ENCODE data around the gene CD3E.

CD3E gene

DNA sequence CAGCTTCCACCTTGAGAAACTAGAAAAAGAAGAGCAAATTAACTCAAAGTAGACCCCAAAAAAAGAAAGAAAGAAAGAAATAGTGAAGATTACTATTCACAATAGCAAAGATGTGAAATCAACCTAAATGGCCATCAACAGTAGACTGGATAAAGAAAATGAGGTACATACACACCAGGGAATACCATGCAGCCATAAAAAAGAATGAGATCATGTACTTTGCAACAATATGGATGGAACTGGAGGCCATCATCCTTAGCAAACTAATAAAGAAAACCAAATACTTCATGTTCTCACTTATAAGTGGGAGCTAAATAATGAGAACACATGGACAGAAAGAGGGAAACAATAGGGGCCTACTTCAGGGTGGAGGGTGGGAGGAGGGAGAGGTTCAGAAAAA is 24.2 kb downstream of the CD3E start:
- DNase-seq = no peak

DNA sequence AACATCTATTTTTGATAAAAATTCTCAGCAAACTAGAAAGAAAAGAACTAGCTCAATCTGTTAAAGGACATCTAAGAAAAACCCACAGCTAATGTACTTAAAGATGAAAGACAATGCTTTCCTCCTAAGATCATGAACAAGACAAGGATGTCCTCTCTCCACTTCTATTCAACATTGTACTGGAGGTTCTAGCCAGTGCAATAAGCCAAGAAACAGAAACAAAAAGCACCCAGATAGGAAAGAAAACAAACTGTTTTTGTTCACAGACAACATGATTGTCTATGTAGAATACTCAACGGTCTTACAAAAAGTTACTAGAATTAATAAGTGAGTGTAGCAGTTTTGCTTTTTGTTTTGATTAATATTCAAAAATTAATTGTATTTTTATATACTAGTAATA is 30.2 kb downstream of the CD3E start:
- no peak for DNase-seq

DNA sequence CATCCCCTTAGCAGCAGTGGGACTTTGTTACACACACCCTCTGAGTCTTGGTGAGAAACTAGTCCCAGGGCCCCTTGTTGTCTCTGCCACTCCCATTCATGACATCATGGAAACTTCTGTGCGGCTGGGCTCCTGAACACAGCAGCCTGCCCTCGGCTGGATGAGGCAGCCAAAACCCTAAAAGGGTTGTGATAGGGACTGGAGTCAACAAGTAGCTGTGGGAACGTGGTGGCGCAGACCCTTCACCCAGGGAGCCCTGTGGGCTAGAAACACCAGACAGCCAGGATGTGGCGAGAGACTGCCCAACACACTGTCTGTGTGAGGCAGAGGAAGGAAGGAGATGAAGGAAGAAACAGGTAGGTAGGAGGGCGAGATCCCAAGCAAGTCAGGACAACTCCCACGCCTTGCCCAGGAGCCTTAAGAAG is 34.1 kb downstream of the CD3E start:
- no peak for DNase-seq

DNA sequence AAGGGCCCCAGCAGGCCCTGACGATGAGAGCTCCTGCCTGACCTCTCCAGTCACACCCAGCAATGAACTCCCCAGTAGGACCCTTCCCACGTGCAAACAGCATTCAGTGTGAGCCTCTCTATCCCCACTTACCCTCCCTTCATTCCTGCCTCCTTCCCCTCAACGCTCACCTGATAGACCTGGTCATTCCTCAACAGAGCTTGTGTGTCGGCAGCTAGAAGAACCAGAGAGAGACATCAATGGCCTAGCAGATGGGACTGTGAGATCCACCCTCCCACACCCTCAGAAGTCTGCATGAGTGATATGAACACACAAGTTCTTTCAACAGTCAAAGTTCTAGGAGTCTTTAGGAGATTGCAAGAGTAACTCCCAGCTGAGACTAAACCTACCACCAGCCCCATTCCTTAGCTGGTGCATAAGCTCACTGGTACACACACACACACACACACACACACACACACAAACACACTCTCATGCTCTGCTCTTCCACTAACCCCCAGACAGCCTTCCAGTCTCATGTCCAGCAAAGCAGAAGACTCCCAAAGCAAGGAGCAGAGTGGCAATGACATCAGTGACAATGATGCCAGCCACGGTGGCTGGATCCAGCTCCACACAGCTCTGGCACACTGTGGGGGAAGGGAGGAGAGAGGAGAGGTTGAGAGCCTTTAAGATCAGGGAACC is 34.9 kb downstream of the CD3E start:
- DNase-seq = no peak

DNA sequence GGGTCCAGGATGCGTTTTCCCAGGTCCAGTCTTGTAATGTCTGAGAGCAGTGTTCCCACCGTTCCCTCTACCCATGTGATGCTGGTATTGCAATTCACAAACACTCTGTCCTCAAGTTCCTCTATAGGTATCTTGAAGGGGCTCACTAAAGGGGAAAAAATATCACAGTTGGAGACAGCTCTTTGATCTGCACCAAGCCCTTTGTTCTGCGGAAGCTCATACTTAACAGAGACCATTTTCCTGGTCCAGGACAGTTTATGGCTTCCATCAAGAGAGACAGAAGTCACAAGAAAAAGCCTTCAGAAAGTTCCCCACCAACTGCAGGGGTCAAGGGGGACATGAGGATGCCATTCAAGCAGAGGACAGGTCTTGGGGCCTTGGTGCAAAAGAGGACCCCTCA is 35.9 kb downstream of the CD3E start:
- no peak for DNase-seq

DNA sequence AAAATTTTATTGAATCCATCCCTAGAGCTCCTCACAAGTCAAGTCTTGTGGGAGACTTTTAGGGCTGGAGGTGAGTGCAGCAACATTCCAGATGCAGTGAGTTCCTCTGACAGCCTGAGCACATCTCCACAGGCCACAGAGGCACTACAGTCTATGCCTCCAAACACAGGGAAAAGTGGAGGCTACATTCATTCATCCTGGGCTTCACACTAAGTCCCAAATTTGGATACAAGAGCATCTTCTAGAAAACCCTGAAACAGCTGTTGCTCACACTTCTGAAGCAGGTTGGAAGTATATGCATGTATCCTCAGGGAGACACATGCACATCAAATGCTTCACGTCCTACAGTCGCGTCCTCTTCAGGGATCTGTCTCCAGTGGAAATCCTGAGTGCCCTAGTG is 36.7 kb downstream of the CD3E start:
- DNase-seq = no peak

DNA sequence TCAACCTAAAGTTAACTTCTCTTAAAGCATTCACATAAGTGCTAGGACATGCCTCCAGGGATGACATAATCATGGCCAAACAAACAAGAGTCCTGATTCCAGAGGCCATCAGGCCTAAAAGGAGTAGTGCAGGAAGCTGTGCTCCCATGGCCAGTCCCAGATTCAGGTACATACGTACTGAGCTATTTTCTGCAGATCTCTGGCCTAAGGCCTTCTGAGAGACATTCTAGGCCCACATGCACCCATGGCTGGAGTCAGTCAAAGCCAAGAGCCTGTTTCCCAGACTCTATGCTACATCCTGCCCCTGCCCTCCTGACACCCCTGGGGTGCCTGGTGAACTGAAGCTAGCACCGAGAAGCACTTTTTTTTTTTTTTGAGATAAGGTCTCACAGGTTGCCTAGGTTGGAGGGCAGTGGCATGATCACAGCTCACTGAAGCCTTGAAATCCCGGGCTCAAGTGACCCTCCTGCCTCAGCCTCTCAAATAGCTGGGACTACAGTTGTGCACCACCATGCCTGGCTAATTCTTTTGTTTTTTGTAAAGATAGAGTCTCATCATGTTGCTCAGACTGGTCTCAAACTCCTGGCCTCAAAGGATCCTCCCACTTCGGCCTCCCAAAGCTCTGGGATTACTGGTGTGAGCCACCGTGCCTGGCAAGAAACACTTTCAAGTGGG is 37.4 kb downstream of the CD3E start:
- DNase-seq = no peak

DNA sequence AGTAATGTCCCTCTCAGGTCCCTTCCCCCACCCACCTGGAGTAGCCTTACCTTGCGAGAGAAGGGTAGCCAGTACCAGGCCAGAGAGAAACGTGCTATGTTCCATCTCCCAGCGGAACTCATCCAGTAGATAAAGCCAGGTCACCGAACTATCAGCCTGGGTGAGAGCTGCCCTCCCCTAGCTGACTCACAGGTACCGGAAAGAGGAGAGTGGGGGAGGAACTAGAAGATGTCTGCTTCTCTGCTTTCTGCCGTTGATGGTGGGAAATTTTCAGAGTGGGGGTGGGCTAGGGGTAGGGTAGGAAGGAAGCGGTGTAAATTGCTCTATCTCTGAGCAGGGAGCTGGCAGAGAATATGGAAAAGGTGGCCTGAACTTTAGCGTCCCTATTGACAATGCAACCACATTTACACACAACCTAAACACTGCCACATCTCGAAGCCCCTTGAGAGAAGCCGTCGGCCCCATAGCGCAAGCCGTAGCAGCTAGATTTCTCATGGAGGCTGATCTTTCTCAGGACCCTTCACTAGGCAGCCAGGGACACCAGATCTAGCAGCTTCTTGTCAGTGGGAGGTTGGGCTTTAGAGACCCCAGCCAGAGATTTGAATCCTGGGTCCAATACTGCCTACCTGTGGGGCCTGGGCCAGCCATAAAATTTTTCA is 38.1 kb downstream of the CD3E start, which contains the start of gene CD3D:
Gene CD3D (minus strand): TSS at position 203 of the 659 bp plus-strand sequence. CDS start 98 bp downstream, at position 105.
- no peak for DNase-seq

DNA sequence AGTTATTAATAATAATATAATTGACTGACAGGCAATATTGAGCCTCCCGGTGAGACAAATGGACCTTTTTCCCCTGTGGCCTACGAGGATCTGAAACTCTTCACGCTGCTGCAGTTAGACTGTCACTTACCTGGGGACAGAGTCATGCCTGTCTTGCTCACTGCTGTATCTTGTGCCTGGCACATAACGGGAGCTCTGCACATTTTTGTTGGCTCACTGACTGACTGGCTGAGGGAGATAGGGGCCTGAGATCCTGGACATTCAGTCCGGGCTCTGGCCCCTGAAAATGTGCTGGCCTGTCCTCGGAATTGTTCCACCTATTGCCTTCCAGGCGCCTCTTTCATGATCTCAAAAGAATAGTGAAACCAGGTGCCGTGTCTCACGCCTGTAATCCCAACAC is 38.7 kb downstream of the CD3E start:
- no peak for DNase-seq

DNA sequence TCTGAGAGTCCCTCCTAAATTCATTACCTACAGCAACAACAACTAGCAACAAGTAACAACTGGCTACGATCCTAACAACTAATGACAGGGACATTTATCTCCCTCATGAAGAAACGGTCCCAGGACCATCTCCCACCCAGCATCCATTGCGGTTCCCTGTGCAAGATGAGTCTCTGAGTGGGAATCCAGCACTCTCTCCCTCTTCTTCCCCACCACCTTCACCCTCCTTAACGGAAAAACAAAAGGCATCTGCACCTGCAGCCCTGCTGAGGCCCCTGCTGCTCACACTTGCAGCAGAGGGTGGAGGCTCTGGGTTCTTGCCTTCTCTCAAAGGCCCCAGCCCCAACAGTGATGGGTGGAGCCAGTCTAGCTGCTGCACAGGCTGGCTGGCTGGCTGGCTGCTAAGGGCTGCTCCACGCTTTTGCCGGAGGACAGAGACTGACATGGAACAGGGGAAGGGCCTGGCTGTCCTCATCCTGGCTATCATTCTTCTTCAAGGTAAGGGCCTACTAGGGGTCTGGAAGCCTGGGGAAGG is 39.5 kb downstream of the CD3E start, which contains the start of gene CD3G:
Gene CD3G (plus strand): TSS at position 364 of the 535 bp plus-strand sequence. CDS start 80 bp downstream, at position 444.
- peak; percentile 32 for DNase-seq

DNA sequence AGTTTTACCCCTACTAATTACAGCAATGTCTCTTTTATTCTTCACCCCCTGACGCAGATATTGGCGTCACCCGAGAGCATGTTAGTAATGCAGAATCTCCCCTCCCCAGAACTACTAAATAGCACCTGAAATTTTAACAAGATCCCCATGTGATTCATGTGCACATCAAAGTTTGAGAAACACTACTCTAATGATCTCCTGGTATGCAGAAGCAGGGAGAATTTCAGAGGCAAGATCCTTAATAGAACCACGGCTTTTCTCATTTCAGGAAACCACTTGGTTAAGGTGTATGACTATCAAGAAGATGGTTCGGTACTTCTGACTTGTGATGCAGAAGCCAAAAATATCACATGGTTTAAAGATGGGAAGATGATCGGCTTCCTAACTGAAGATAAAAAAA is 44.9 kb downstream of the CD3E start:
- no peak for DNase-seq

DNA sequence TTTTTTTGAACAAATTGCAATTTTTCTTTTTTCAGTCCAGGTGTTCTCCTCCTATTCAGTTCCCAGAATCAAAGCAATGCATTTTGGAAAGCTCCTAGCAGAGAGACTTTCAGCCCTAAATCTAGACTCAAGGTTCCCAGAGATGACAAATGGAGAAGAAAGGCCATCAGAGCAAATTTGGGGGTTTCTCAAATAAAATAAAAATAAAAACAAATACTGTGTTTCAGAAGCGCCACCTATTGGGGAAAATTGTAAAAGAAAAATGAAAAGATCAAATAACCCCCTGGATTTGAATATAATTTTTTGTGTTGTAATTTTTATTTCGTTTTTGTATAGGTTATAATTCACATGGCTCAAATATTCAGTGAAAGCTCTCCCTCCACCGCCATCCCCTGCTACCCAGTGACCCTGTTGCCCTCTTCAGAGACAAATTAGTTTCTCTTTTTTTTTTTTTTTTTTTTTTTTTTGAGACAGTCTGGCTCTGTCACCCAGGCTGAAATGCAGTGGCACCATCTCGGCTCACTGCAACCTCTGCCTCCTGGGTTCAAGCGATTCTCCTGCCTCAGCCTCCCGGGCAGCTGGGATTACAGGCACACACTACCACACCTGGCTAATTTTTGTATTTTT is 48.7 kb downstream of the CD3E start:
- DNase-seq = no peak

DNA sequence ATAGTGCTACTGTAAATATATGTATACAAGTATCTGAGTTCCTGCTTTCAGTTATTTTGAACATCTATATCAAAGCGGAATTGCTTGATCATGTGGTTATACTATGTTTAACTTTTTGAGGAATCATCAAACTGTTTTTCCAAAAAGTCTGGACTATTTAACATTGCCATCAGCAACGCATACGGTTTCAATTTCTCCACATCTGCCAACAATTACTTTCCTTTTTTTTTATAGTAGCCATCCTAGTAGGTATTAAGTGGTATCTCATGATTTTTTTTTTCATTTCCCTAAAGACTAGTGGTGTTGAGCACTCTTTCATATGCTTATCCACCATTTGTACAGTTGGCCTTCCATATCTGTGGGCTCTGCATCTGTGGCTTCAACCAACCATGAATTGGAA is 53.5 kb downstream of the CD3E start:
- DNase-seq = no peak

DNA sequence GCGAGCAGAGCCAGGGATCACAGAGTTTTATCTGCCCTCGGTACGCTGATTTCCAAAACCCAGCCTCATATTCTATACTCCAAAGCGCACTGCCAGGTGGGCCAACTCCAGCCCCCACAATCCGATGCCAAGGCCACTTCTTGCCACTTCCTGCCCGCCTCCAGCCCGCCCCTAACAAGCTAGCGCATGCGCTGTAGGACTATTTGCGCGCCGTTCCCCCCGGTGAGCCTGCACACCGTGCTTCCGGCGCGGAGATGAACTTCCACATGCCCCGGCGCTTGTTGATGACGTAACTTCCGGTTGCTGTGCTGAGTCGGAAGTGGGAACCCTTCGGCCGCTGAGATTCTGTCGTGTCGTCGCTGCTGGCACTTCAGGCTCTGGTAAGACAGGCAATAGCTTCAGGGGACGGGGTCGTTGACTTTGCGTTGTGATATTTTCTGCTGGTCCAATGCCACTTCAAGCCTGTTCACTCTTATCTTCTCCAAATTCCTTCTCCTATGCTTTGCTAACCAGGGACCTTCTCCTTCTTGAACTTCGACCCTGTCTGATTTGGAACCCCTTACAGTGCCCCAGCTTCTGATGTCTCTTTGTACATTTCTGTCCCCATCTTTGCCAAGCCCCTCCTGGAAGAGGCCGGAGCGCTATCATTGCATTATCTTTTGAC is 54.9 kb downstream of the CD3E start, which contains the start of gene UBE4A:
Gene UBE4A (plus strand): TSS at position 306 of the 664 bp plus-strand sequence. CDS start 5,481 bp downstream, outside the sequence.
- DNase-seq = peak; percentile 94

DNA sequence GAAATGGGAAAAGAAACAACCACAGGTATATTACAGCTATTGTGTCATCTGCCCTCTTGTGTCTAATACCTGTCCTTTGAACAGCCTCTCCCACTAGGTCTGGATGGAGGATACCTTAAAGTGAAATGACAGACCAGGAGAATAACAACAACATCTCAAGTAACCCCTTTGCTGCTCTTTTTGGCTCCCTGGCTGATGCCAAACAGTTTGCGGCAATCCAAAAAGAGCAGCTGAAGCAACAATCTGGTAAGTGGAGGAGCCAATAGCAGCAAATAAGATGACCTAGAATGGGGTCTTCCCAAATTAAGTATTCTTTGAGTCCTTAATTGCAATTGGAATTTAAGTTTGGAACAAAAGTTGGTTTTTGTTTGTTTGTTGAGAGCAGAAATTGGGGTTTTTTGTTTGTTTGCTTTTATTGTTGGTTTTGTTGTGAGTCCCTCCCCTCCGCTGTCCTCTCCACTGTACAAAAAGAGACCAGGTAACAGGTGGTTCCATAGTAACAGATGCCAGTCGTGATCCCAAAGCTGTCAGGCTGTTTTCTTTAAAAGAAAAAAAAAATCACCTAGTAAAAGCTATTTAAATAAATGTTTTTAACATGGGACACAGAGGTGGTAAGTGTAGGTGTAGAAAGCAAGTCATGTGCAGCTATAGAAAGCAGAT is 60.6 kb downstream of the CD3E start:
- no peak for DNase-seq

Data from NCI-H146 (cell line).